K562 (cell line): ENCODE results near the gene NPR1. TPM values are rescaled to one million over a fixed set of nuclear protein-coding genes. Genes with fewer than 3 reads are reported as not detected.

Experiments
- CEBPG ChIP-seq, 3 experiments: fragments of 200-800 bp in 1 of 3; sonication (Bioruptor generic) in 1 of 3; sonication (generic) in 1 of 3; formaldehyde crosslinking in 1 of 3; IDR thresholded peaks in 2 of 3; conservative IDR thresholded peaks in 1 of 3; 2 replicates each; pipeline versions ENCODE4 v1.6.1 to v1.8.0; 2016 to 2022; ENCODE audit warnings: missing compliant biosample characterization in 2 of 3, missing genetic modification characterization in 2 of 3, mild to moderate bottlenecking in 1 of 3, missing genetic modification reagents in 1 of 3
- CREM ChIP-seq: IDR thresholded peaks from 2 replicates; pipeline ENCODE4 v1.6.1; 2014; ENCODE audit warnings: antibody characterized with exemption, low read depth
- ETV6 ChIP-seq, 3 experiments: fragments of 150-350 bp in 1 of 3; sonication (generic) in 1 of 3; formaldehyde crosslinking in 1 of 3; IDR thresholded peaks; 2 replicates each; pipeline versions ENCODE4 v1.6.1 to v1.8.0; 2014 to 2022; ENCODE audit warnings: borderline replicate concordance in 2 of 3, low read depth in 2 of 3, antibody characterized with exemption in 1 of 3, low read length in 1 of 3, mild to moderate bottlenecking in 1 of 3, missing genetic modification reagents in 1 of 3
- HDAC3 ChIP-seq: fragments of 450-650 bp; IDR thresholded peaks from 2 replicates; pipeline ENCODE4 v1.6.1; 2018; ENCODE audit warnings: borderline replicate concordance, mild to moderate bottlenecking, moderate library complexity; ENCODE audit not compliant: partially characterized antibody
- MEF2A ChIP-seq: IDR thresholded peaks from 2 replicates; pipeline ENCODE4 v1.6.1; 2011; ENCODE audit warnings: low read depth, mild to moderate bottlenecking, low read length, moderate library complexity; ENCODE audit not compliant: control insufficient read depth
- PRPF4 ChIP-seq: fragments of 200-400 bp; formaldehyde crosslinking; IDR thresholded peaks from one replicate; pipeline ENCODE4 v1.6.1; 2017; ENCODE audit warnings: low read length, low read depth, mild to moderate bottlenecking; ENCODE audit not compliant: insufficient read depth, poor library complexity, severe bottlenecking
- RBM25 ChIP-seq: fragments of 200-400 bp; formaldehyde crosslinking; IDR thresholded peaks from 2 replicates; pipeline ENCODE4 v1.6.1; 2018; ENCODE audit warnings: low read length, low read depth, moderate library complexity; ENCODE audit not compliant: severe bottlenecking
- SP1 ChIP-seq: sonication (generic); formaldehyde crosslinking; IDR thresholded peaks from 2 replicates; pipeline ENCODE4 v1.8.1; 2022; ENCODE audit warnings: mild to moderate bottlenecking, missing genetic modification reagents
- XRCC4 ChIP-seq: IDR thresholded peaks from one replicate; pipeline ENCODE4 v1.6.1; 2011; ENCODE audit not compliant: insufficient read depth, insufficient read length; ENCODE audit errors: extremely low read depth
- ZKSCAN1 ChIP-seq: fragments of 150-350 bp; IDR thresholded peaks from 2 replicates; pipeline ENCODE4 v1.6.1; 2016; ENCODE audit warnings: low read depth, low read length
- polyA plus RNA-seq, 8 experiments: library from polyadenylated mRNA; depleted of rRNA in 4 of 8; stranded (reverse) in 5 of 8; unstranded in 3 of 8; fragments of >200 nt; fragmentation: Nextera tagmentation in 2 of 8; fragmentation: Illumina TruSeq in 1 of 8; extraction: Ambion mirVana in 2 of 8; extraction: Trizol in 1 of 8; gene quantifications; 2 replicates each; pipeline versions ENCODE4 v1.2.1 to v1.2.3, GENCODE V29; 2011 to 2014; ENCODE audit warnings: inconsistent platforms in 1 of 8, missing spikeins in 1 of 8
- total RNA-seq, 7 experiments: library from RNA; depleted of rRNA in 6 of 7; stranded (reverse); fragments of >200 nt in 6 of 7; fragmentation: Illumina TruSeq in 2 of 7; extraction: Trizol in 2 of 7; gene quantifications; 2 replicates each; pipeline versions ENCODE4 v1.2.1 to v1.2.3, GENCODE V29; 2011 to 2021; ENCODE audit warnings: low replicate concordance in 1 of 7
- TF ChIP-seq, protein P1 (sequence below): fragments of 250-450 bp; sonication (Bioruptor Pico); IDR thresholded peaks from 2 replicates; pipeline ENCODE4 v1.4.0; 2020
- TF ChIP-seq, protein P2 (sequence below): sonication (generic); formaldehyde crosslinking; IDR thresholded peaks from 2 replicates; pipeline ENCODE4 v1.8.0; 2022; ENCODE audit warnings: missing genetic modification reagents, mild to moderate bottlenecking, moderate library complexity, borderline replicate concordance
- TF ChIP-seq, protein P3 (sequence below): fragments of 450-650 bp; IDR thresholded peaks from 2 replicates; pipeline ENCODE4 v1.6.1; 2016; ENCODE audit warnings: borderline replicate concordance
- TF ChIP-seq, protein P4 (sequence below), 2 experiments: fragments of 450-650 bp; IDR thresholded peaks; 2 replicates each; pipeline ENCODE4 v1.6.1; 2016
- TF ChIP-seq, protein P5 (sequence below): sonication (generic); formaldehyde crosslinking; IDR thresholded peaks from 2 replicates; pipeline ENCODE4 v1.8.1; 2023; ENCODE audit warnings: mild to moderate bottlenecking, missing genetic modification reagents

The NPR1 gene
- total and polyA plus RNA-seq, 9 of the 15 experiments (the other 6 are each of a cell fraction or from before 2014, with no cell fraction given), result 0.05 to 0.16 (median 0.06) TPM; not detected in 6

DNA sequence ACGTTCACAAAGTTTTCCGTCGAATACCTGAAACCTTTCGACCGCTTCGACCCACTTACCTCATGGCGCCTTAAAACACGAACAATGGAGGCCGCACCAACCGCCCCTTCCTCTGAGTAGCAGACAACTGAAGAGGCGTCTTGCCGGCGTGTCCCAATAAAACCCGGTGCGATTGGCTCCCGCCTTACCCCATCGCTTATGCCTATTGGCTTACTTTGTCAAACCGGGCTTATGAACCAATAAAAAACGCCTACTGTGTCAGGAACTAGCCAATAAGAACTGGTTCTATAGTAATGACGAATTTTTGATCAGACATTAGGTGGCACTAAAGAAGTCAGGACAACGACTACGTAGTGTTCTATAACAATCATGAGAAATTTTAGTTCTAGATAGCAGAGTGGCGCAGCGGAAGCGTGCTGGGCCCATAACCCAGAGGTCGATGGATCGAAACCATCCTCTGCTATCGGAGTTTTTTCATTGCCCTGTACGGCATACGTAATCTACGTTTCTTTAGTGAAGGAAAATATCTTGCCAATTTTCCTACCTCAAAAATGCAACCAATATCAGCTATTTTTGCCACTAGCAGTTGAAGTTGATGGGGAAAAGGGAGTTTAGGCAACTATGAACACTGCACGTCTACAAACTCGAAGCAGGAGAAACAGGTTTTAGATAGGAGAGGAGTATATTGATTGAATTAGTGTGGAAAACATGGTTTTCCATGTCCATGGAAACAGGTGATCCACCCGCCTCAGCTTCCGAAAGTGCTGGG, 7.4 kb upstream of the NPR1 start, which contains the start of gene ILF2 (continued):
- peak; percentile 87 for TF ChIP-seq CREM
- TF ChIP-seq, protein P1, sequence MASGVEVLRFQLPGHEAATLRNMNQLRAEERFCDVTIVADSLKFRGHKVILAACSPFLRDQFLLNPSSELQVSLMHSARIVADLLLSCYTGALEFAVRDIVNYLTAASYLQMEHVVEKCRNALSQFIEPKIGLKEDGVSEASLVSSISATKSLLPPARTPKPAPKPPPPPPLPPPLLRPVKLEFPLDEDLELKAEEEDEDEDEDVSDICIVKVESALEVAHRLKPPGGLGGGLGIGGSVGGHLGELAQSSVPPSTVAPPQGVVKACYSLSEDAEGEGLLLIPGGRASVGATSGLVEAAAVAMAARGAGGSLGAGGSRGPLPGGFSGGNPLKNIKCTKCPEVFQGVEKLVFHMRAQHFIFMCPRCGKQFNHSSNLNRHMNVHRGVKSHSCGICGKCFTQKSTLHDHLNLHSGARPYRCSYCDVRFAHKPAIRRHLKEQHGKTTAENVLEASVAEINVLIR (CRISPR knock-in tag), result peak; percentile 61
- TF ChIP-seq, protein P2, sequence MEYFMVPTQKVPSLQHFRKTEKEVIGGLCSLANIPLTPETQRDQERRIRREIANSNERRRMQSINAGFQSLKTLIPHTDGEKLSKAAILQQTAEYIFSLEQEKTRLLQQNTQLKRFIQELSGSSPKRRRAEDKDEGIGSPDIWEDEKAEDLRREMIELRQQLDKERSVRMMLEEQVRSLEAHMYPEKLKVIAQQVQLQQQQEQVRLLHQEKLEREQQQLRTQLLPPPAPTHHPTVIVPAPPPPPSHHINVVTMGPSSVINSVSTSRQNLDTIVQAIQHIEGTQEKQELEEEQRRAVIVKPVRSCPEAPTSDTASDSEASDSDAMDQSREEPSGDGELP (CRISPR knock-in tag), result peak; percentile 42
- TF ChIP-seq XRCC4, result no peak
- TF ChIP-seq PRPF4, result no peak
- TF ChIP-seq CEBPG (CRISPR knock-in tag; IDR thresholded peaks at IDR 0.05), result no peak
- peak in 1 of 2 experiments; percentile 80; a peak in 3 of 4 replicates for TF ChIP-seq CEBPG (tag; conservative IDR thresholded peaks at IDR 0.05 in 1 of 2, IDR thresholded peaks at IDR 0.05 in 1 of 2)
- 0 out of 2 replicates have a peak, but pooled peaks have one; percentile 7 for TF ChIP-seq MEF2A
- TF ChIP-seq, protein P3, sequence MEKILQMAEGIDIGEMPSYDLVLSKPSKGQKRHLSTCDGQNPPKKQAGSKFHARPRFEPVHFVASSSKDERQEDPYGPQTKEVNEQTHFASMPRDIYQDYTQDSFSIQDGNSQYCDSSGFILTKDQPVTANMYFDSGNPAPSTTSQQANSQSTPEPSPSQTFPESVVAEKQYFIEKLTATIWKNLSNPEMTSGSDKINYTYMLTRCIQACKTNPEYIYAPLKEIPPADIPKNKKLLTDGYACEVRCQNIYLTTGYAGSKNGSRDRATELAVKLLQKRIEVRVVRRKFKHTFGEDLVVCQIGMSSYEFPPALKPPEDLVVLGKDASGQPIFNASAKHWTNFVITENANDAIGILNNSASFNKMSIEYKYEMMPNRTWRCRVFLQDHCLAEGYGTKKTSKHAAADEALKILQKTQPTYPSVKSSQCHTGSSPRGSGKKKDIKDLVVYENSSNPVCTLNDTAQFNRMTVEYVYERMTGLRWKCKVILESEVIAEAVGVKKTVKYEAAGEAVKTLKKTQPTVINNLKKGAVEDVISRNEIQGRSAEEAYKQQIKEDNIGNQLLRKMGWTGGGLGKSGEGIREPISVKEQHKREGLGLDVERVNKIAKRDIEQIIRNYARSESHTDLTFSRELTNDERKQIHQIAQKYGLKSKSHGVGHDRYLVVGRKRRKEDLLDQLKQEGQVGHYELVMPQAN, result peak; percentile 39; the same call in 1 of the 2 replicates
- no peak for TF ChIP-seq ETV6 (IDR thresholded peaks at IDR 0.05; ENCODE audit: borderline replicate concordance in 1 of 2, low read depth in 2 of 2, low read length in 1 of 2)
- no peak for TF ChIP-seq ETV6 (CRISPR knock-in tag; IDR thresholded peaks at IDR 0.05; ENCODE audit: borderline replicate concordance)
- TF ChIP-seq, protein P4, sequence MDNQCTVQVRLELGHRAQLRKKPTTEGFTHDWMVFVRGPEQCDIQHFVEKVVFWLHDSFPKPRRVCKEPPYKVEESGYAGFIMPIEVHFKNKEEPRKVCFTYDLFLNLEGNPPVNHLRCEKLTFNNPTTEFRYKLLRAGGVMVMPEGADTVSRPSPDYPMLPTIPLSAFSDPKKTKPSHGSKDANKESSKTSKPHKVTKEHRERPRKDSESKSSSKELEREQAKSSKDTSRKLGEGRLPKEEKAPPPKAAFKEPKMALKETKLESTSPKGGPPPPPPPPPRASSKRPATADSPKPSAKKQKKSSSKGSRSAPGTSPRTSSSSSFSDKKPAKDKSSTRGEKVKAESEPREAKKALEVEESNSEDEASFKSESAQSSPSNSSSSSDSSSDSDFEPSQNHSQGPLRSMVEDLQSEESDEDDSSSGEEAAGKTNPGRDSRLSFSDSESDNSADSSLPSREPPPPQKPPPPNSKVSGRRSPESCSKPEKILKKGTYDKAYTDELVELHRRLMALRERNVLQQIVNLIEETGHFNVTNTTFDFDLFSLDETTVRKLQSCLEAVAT (IDR thresholded peaks at IDR 0.05), result peak; percentile 16 to 77; a peak in 1 of 4 replicates
- TF ChIP-seq RBM25, result peak; percentile 96
- peak; percentile 95 for TF ChIP-seq SP1 (CRISPR knock-in tag)
- peak; percentile 93 for TF ChIP-seq HDAC3
- TF ChIP-seq, protein P5, sequence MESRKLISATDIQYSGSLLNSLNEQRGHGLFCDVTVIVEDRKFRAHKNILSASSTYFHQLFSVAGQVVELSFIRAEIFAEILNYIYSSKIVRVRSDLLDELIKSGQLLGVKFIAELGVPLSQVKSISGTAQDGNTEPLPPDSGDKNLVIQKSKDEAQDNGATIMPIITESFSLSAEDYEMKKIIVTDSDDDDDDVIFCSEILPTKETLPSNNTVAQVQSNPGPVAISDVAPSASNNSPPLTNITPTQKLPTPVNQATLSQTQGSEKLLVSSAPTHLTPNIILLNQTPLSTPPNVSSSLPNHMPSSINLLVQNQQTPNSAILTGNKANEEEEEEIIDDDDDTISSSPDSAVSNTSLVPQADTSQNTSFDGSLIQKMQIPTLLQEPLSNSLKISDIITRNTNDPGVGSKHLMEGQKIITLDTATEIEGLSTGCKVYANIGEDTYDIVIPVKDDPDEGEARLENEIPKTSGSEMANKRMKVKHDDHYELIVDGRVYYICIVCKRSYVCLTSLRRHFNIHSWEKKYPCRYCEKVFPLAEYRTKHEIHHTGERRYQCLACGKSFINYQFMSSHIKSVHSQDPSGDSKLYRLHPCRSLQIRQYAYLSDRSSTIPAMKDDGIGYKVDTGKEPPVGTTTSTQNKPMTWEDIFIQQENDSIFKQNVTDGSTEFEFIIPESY (CRISPR knock-in tag), result peak; percentile 61; the same call in 1 of the 2 replicates
- TF ChIP-seq ZKSCAN1, result peak; percentile 60
